A549 (cell line): ENCODE measurements around the gene SUPT4H1. TPM values are rescaled to one million over a fixed set of nuclear protein-coding genes. Genes with fewer than 3 reads are reported as not detected.

Experiments used
- ATAC-seq, 2 experiments: fragments of 200-7000 bp in 1 of 2; fragments of >200 bp in 1 of 2; cut with Nextera tagmentation in 1 of 2; cut with Tn5 transposase in 1 of 2; 3 replicates each; pipeline versions ENCODE4 v1.8.0 to v1.9.1; 2018 to 2020; ENCODE audit warnings: mild to moderate bottlenecking in 1 of 2, moderate library complexity in 1 of 2
- CTCF ChIA-PET: fragments of 300-600 bp; sonication (Branson Sonifier 250); formaldehyde crosslinking; extraction: SDS; loops from one replicate; lab custom pipeline; 2021; ENCODE audit warnings: antibody characterized with exemption, inconsistent platforms; lab: Yijun Ruan, JAX
- POLR2A ChIA-PET: fragments of 350-600 bp; formaldehyde crosslinking; extraction: SDS; loops from one replicate; lab custom pipeline; 2021; ENCODE audit warnings: antibody characterized with exemption, inconsistent platforms; lab: Yijun Ruan, JAX
- DNase-seq, 2 experiments: peaks; one replicate each; pipeline versions ENCODE4 v3.0.0 to v3.0.0-alpha.2; 2011 to 2016; ENCODE audit warnings: low read depth in 1 of 2, low spot score in 1 of 2
- FAIRE-seq: peaks from 2 replicates; lab custom pipeline; 2011; peaks lifted over from hg19 to GRCh38; lab: Jason Lieb, UNC
- H3K27ac ChIP-seq, 2 experiments: fragments of >200 bp; sonication (Bioruptor Twin); formaldehyde crosslinking; 3 replicates each; pipeline ENCODE4 v1.5.1; 2016 to 2017
- H3K4me1 ChIP-seq: fragments of >200 bp; sonication (Bioruptor Twin); formaldehyde crosslinking; 3 replicates; pipeline ENCODE4 v1.6.1; 2016
- H3K4me2 ChIP-seq: fragments of >200 bp; sonication (Bioruptor Twin); formaldehyde crosslinking; 3 replicates; pipeline ENCODE4 v1.6.1; 2016
- H3K4me3 ChIP-seq: fragments of >200 bp; sonication (Bioruptor Twin); formaldehyde crosslinking; 3 replicates; pipeline ENCODE4 v1.5.1; 2016
- H3K9me3 ChIP-seq: fragments of >200 bp; sonication (Bioruptor Twin); formaldehyde crosslinking; 3 replicates; pipeline ENCODE4 v1.6.1; 2016
- BHLHE40 ChIP-seq: IDR thresholded peaks from 2 replicates; pipeline ENCODE4 v1.6.1; 2012; ENCODE audit warnings: low read depth, low read length, inconsistent platforms
- CBX2 ChIP-seq: fragments of 200-600 bp; sonication (generic); IDR thresholded peaks from 2 replicates; pipeline ENCODE4 v1.6.1; 2016; ENCODE audit warnings: low read depth, mild to moderate bottlenecking, borderline replicate concordance
- CHD2 ChIP-seq: fragments of 150-350 bp; IDR thresholded peaks from 2 replicates; pipeline ENCODE4 v1.6.1; 2014; ENCODE audit warnings: low read length; ENCODE audit not compliant: partially characterized antibody
- EP300 ChIP-seq, 2 experiments: fragments of >200 bp; sonication (Bioruptor Twin); formaldehyde crosslinking; IDR thresholded peaks; 2 replicates in 1 of 2; 3 replicates in 1 of 2; pipeline ENCODE4 v1.6.1; 2016 to 2017
- FOSL2 ChIP-seq, 2 experiments: fragments of 450-650 bp in 1 of 2; fragments of >200 bp in 1 of 2; sonication (Bioruptor Twin) in 1 of 2; formaldehyde crosslinking; IDR thresholded peaks; 2 replicates each; pipeline versions ENCODE4 v1.5.0 to v1.6.1; 2016 to 2020; ENCODE audit warnings: mild to moderate bottlenecking in 1 of 2, moderate library complexity in 1 of 2
- GATA3 ChIP-seq: IDR thresholded peaks from 2 replicates; pipeline ENCODE4 v1.6.1; 2012; ENCODE audit warnings: borderline replicate concordance
- HOXA7 ChIP-seq: fragments of 250-450 bp; sonication (Bioruptor Pico); IDR thresholded peaks from 2 replicates; pipeline ENCODE4 v1.5.0; 2020; ENCODE audit warnings: mild to moderate bottlenecking, moderate library complexity
- HOXB5 ChIP-seq: fragments of 250-450 bp; sonication (Bioruptor Pico); IDR thresholded peaks from 2 replicates; pipeline ENCODE4 v1.5.0; 2020; ENCODE audit warnings: mild to moderate bottlenecking, moderate library complexity
- JUN ChIP-seq, 2 experiments: fragments of >200 bp; sonication (Bioruptor Twin); formaldehyde crosslinking; IDR thresholded peaks; 2 replicates in 1 of 2; 3 replicates in 1 of 2; pipeline ENCODE4 v1.6.1; 2016 to 2017
- PBX3 ChIP-seq: IDR thresholded peaks from 2 replicates; pipeline ENCODE4 v1.6.1; 2012
- PHF8 ChIP-seq: fragments of 200-600 bp; sonication (generic); IDR thresholded peaks from 2 replicates; pipeline ENCODE4 v1.6.1; 2016; ENCODE audit warnings: low read depth, mild to moderate bottlenecking, antibody characterized with exemption, moderate library complexity, borderline replicate concordance
- POLR2A ChIP-seq: IDR thresholded peaks from 2 replicates; pipeline ENCODE4 v1.6.1; 2012; ENCODE audit warnings: mild to moderate bottlenecking, low read length
- POLR2AphosphoS2 ChIP-seq: conservative IDR thresholded peaks from 2 replicates; pipeline ENCODE4 v1.6.1; 2012; ENCODE audit warnings: low read length, improper control_type of control experiment, inconsistent platforms
- RAD21 ChIP-seq, 2 experiments: fragments of >200 bp in 1 of 2; sonication (Bioruptor Twin) in 1 of 2; formaldehyde crosslinking in 1 of 2; IDR thresholded peaks in 1 of 2; conservative IDR thresholded peaks in 1 of 2; 2 replicates in 1 of 2; 3 replicates in 1 of 2; pipeline ENCODE4 v1.6.1; 2012 to 2018; ENCODE audit warnings: inconsistent platforms in 1 of 2
- RFX5 ChIP-seq: fragments of 450-650 bp; IDR thresholded peaks from 2 replicates; pipeline ENCODE4 v1.7.1; 2014; ENCODE audit warnings: antibody characterized with exemption, mild to moderate bottlenecking, moderate library complexity
- SREBF2 ChIP-seq: fragments of 450-650 bp; IDR thresholded peaks from 2 replicates; pipeline ENCODE4 v1.6.1; 2014; ENCODE audit warnings: mild to moderate bottlenecking, moderate library complexity
- TP53 ChIP-seq: fragments of 250-450 bp; sonication (Bioruptor Pico); IDR thresholded peaks from 2 replicates; pipeline ENCODE4 v1.5.0; 2021; ENCODE audit warnings: mild to moderate bottlenecking, moderate library complexity
- ZC3H11A ChIP-seq: fragments of 450-650 bp; IDR thresholded peaks from 2 replicates; pipeline ENCODE4 v1.6.1; 2014; ENCODE audit warnings: antibody characterized with exemption, mild to moderate bottlenecking
- ZSCAN20 ChIP-seq: fragments of 250-450 bp; sonication (Bioruptor Pico); IDR thresholded peaks from 2 replicates; pipeline ENCODE4 v1.8.0; 2022; ENCODE audit warnings: mild to moderate bottlenecking, moderate library complexity
- WGBS: methylation state at CpG from one replicate; pipeline ENCODE4 v1.1.6; 2017; ENCODE audit errors: missing lambda C conversion rate; 5-methylcytosine and 5-hydroxymethylcytosine counted together
- polyA plus RNA-seq, 4 experiments: library from polyadenylated mRNA; depleted of rRNA in 3 of 4; stranded (reverse); fragments of >200 nt; fragmentation: RNase III in 1 of 4; extraction: RNeasy Plus Mini Kit Qiagen cat#74134 plus additional on column Dnase treatment in 1 of 4; gene quantifications; 2 replicates in 3 of 4; 3 replicates in 1 of 4; pipeline ENCODE4 v1.2.3, GENCODE V29; 2011 to 2017
- TF ChIP-seq, protein P1 (sequence below): fragments of >200 bp; sonication (Bioruptor Twin); formaldehyde crosslinking; IDR thresholded peaks from 3 replicates; pipeline ENCODE4 v1.6.1; 2016
- TF ChIP-seq, protein P2 (sequence below): fragments of >200 bp; sonication (Bioruptor Twin); formaldehyde crosslinking; IDR thresholded peaks from 3 replicates; pipeline ENCODE4 v1.5.1; 2016

Gene SUPT4H1
- polyA plus RNA-seq, 2 of the 4 experiments (the other 2 are of a cell fraction), result 123 to 241 TPM

DNA sequence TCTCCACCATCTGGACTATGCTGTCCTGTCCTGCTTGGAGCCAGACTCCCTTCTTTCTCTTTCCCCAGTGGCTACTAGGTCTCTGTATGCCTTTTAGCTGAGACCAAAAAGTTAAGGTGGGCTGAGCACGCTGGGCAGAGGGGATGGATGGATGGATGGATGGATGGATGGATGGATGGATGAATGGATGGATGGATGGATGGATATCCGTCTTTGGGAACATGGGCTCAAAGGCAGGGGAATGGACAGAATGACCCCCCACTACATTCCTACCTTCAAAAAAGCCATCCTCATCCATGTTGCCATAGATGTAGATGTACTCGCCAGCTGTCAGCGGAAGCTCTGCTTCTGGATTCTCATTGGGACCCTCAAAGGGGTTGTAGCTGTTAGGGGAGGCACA lies 36.3 kb downstream of the SUPT4H1 start (continued):
- TF ChIP-seq RFX5, result no peak
- TF ChIP-seq, all 56 proteins: peak for 0

DNA sequence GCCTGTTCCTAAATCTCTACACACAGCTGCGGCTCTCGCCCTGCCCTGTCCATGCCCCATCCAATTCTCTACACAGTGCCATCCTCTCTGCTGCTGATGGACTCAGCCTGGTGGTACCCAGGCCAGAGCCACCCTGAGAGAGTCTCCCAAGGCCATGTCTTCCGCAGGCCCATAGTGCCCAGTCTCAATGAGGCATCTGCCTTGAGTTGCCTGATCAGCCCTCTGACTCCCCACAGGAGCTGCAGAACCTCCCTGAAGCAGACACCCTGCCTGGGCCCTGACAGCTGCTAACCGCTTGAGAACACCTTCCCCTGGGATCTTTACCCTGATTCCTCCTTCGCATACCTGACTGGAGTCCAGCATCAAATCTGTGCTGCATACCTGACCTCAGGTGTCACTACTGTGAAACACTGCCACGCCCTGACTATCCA lies 36.7 kb downstream of the SUPT4H1 start:
- H3K4me2 ChIP-seq, result no peak overlapping the region
- no peak for FAIRE-seq
- 45% methylated on average over 6 of the region's 6 CpGs for WGBS
- DNase-seq, result no peak
- peaks cover 6% of the 10 kb centered on the region; the same call in 2 of the 3 replicates for H3K4me1 ChIP-seq
- H3K4me3 ChIP-seq, result no peak overlapping the region
- H3K27ac ChIP-seq, result no peak overlapping the region
- no peak for ATAC-seq
- TF ChIP-seq RAD21 (conservative IDR thresholded peaks at IDR 0.05 in 1 of 2, IDR thresholded peaks at IDR 0.05 in 1 of 2) (no peak), POLR2A (no peak), GATA3 (no peak), FOSL2 (IDR thresholded peaks at IDR 0.05) (no peak), FOSL2 (CRISPR knock-in tag; IDR thresholded peaks at IDR 0.05) (no peak), ZC3H11A (no peak), POLR2AphosphoS2 (no peak), HOXA7 (CRISPR knock-in tag) (no peak), JUN (IDR thresholded peaks at IDR 0.05) (no peak), EP300 (IDR thresholded peaks at IDR 0.05) (no peak), ZSCAN20 (no peak), HOXB5 (no peak), PHF8 (no peak), TP53 (CRISPR knock-in tag) (no peak), PBX3 (no peak), CHD2 (no peak), SREBF2 (no peak)
- TF ChIP-seq, protein P1, sequence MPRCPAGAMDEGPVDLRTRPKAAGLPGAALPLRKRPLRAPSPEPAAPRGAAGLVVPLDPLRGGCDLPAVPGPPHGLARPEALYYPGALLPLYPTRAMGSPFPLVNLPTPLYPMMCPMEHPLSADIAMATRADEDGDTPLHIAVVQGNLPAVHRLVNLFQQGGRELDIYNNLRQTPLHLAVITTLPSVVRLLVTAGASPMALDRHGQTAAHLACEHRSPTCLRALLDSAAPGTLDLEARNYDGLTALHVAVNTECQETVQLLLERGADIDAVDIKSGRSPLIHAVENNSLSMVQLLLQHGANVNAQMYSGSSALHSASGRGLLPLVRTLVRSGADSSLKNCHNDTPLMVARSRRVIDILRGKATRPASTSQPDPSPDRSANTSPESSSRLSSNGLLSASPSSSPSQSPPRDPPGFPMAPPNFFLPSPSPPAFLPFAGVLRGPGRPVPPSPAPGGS, result no peak
- TF ChIP-seq, all 56 proteins: peak for 0
- H3K9me3 ChIP-seq, result no peaks in the 10 kb centered on the region
- ChIA-PET POLR2A (no interaction called here), CTCF (interaction anchor here (0.7 to 19.5 kb wide), 9 partner anchors 11 to 134 kb away, joined by 3 to 315 read pairs (median 65); partner anchors contain the start of genes RNF43 and TSPOAP1)

- no peaks in the 10 kb centered on the region for H3K9me3 ChIP-seq
- POLR2A ChIA-PET, result no interaction called here
- no peak overlapping the region for H3K4me2 ChIP-seq
- H3K4me3 ChIP-seq, result no peak overlapping the region
- DNase-seq (no peak), ATAC-seq (no peak), FAIRE-seq (no peak)
- 58% methylated on average over 6 of the region's 6 CpGs for WGBS
- TF ChIP-seq, protein P2, sequence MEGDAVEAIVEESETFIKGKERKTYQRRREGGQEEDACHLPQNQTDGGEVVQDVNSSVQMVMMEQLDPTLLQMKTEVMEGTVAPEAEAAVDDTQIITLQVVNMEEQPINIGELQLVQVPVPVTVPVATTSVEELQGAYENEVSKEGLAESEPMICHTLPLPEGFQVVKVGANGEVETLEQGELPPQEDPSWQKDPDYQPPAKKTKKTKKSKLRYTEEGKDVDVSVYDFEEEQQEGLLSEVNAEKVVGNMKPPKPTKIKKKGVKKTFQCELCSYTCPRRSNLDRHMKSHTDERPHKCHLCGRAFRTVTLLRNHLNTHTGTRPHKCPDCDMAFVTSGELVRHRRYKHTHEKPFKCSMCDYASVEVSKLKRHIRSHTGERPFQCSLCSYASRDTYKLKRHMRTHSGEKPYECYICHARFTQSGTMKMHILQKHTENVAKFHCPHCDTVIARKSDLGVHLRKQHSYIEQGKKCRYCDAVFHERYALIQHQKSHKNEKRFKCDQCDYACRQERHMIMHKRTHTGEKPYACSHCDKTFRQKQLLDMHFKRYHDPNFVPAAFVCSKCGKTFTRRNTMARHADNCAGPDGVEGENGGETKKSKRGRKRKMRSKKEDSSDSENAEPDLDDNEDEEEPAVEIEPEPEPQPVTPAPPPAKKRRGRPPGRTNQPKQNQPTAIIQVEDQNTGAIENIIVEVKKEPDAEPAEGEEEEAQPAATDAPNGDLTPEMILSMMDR, result no peak
- no peak for TF ChIP-seq PBX3
- no peak for TF ChIP-seq CBX2
- TF ChIP-seq TP53 (CRISPR knock-in tag), result no peak
- TF ChIP-seq BHLHE40, result no peak
- no peak overlapping the region for H3K27ac ChIP-seq
- CTCF ChIA-PET, result interaction anchor here (0.7 to 19.5 kb wide), 9 partner anchors 11 to 135 kb away, joined by 3 to 315 read pairs (median 65); partner anchors contain the start of gene RNF43
- H3K4me1 ChIP-seq, result peaks cover 6% of the 10 kb centered on the region; the same call in 2 of the 3 replicates
Observed at GRCh38 chr17:58314706-58315015, 37.3 kb downstream of the SUPT4H1 start.
